ENCODE data around the gene EVI5. TPM values are rescaled to one million over a fixed set of nuclear protein-coding genes. Genes with fewer than 3 reads are reported as not detected.

Gene EVI5
- total RNA-seq, 2 donors from 2014 or later: 45.9 to 48.6 TPM

- DNase-seq (ENCODE audit: low spot score) (no peak), ATAC-seq (ENCODE audit: insufficient number of reproducible peaks, low FRiP score, low read depth) (no peak)
- H3K27ac ChIP-seq: no peak overlapping the region
- no peaks in the 10 kb centered on the region for H3K9me3 ChIP-seq
- H3K36me3 ChIP-seq: no peaks in the 10 kb centered on the region
- peaks cover 3 to 7% of the 10 kb centered on the region in 2 donors for H3K4me1 ChIP-seq (ENCODE audit: control insufficient read depth in 1 of 2, low read depth in 2 of 2)
- TF ChIP-seq, protein P1, sequence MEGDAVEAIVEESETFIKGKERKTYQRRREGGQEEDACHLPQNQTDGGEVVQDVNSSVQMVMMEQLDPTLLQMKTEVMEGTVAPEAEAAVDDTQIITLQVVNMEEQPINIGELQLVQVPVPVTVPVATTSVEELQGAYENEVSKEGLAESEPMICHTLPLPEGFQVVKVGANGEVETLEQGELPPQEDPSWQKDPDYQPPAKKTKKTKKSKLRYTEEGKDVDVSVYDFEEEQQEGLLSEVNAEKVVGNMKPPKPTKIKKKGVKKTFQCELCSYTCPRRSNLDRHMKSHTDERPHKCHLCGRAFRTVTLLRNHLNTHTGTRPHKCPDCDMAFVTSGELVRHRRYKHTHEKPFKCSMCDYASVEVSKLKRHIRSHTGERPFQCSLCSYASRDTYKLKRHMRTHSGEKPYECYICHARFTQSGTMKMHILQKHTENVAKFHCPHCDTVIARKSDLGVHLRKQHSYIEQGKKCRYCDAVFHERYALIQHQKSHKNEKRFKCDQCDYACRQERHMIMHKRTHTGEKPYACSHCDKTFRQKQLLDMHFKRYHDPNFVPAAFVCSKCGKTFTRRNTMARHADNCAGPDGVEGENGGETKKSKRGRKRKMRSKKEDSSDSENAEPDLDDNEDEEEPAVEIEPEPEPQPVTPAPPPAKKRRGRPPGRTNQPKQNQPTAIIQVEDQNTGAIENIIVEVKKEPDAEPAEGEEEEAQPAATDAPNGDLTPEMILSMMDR (IDR thresholded peaks at IDR 0.05): no peak
- H3K4me3 ChIP-seq: no peak overlapping the region
- no peaks in the 10 kb centered on the region for H3K27me3 ChIP-seq (replicated peaks; ENCODE audit: insufficient read depth)
These were observed 209.8 kb downstream of the EVI5 start for GRCh38 chr1:92575123-92575522.

- H3K9me3 ChIP-seq: no peaks in the 10 kb centered on the region
- ATAC-seq (ENCODE audit: insufficient number of reproducible peaks, low FRiP score, low read depth) (no peak), DNase-seq (ENCODE audit: low spot score) (no peak)
- TF ChIP-seq, protein P1 (IDR thresholded peaks at IDR 0.05): no peak
- no peaks in the 10 kb centered on the region for H3K27me3 ChIP-seq (replicated peaks; ENCODE audit: insufficient read depth)
- H3K4me1 ChIP-seq (ENCODE audit: control insufficient read depth in 1 of 2, low read depth in 2 of 2): peaks cover 3 to 7% of the 10 kb centered on the region in 2 donors
- no peak overlapping the region for H3K4me3 ChIP-seq
- H3K36me3 ChIP-seq: no peaks in the 10 kb centered on the region
- H3K27ac ChIP-seq: no peak overlapping the region
These were observed 212.4 kb downstream of the EVI5 start for GRCh38 chr1:92572520-92572919.

DNA sequence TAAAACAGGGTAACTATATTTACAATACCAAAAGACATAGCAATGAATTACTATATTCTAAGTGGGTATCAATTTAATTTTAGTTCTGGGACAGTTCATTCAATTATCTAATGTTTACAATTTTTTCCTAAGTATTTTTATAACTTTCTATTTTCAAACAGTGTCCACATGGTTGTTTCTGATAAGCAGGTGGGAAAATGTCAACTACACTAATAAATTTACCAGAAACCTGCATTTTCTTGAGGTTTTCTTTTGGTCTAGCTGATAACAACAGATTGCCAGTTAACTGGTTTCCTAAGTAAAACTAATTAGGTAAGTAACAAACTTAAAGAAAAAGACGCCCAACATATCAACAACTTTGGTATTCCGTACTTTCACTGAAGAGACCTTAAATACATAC lies 213.3 kb downstream of the EVI5 start:
- no peaks in the 10 kb centered on the region for H3K9me3 ChIP-seq
- H3K4me3 ChIP-seq: no peak overlapping the region
- TF ChIP-seq, protein P1 (IDR thresholded peaks at IDR 0.05): no peak
- no peaks in the 10 kb centered on the region for H3K27me3 ChIP-seq (replicated peaks; ENCODE audit: insufficient read depth)
- H3K4me1 ChIP-seq (ENCODE audit: control insufficient read depth in 1 of 2, low read depth in 2 of 2): peaks cover 0 to 3% of the 10 kb centered on the region in 2 donors
- H3K27ac ChIP-seq: no peak overlapping the region
- DNase-seq (ENCODE audit: low spot score): no peak
- ATAC-seq (ENCODE audit: insufficient number of reproducible peaks, low FRiP score, low read depth): no peak
- no peaks in the 10 kb centered on the region for H3K36me3 ChIP-seq

DNA sequence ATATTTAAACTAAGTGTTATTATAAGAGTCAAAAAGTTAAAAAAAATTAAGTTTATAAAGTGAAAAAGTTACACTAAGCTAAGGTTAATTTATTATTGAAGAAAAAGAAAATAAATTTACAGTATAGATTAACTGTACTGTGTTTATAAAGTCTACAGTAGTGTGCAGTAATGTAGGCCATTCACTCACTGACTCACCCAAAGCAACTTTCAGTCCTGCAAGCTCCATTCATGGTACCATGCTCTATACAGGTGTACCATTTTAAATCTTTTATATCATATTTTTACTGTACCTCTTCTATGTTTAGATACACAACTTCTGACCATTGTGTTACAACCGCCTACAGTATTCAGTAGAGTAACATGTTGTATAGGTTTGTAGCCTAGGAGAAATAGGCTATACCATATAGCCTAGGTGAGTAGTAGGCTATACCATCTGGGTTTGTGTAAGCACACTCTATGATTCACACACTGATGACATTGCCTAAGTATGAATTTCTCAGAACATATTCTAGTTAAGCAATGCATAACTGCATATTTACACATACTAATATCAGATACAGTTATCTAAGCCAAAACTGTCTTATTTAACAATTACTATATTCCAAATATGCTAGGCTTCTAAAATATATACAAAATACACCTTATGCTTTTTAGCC lies 217.6 kb downstream of the EVI5 start:
- no peak overlapping the region for H3K4me3 ChIP-seq
- TF ChIP-seq, protein P1 (IDR thresholded peaks at IDR 0.05): no peak
- no peaks in the 10 kb centered on the region for H3K36me3 ChIP-seq
- ATAC-seq (ENCODE audit: insufficient number of reproducible peaks, low FRiP score, low read depth) (no peak), DNase-seq (ENCODE audit: low spot score) (no peak)
- H3K4me1 ChIP-seq (ENCODE audit: control insufficient read depth in 1 of 2, low read depth in 2 of 2): no peaks in the 10 kb centered on the region
- H3K9me3 ChIP-seq: no peaks in the 10 kb centered on the region
- H3K27me3 ChIP-seq (replicated peaks; ENCODE audit: insufficient read depth): no peaks in the 10 kb centered on the region
- H3K27ac ChIP-seq: no peak overlapping the region

GRCh38 chr1:92563457-92564216 lies 221.3 kb downstream of the EVI5 start:
- no peaks in the 10 kb centered on the region for H3K4me1 ChIP-seq (ENCODE audit: control insufficient read depth in 1 of 2, low read depth in 2 of 2)
- ATAC-seq (ENCODE audit: insufficient number of reproducible peaks, low FRiP score, low read depth) (no peak), DNase-seq (ENCODE audit: low spot score) (no peak)
- no peaks in the 10 kb centered on the region for H3K27me3 ChIP-seq (replicated peaks; ENCODE audit: insufficient read depth)
- no peak overlapping the region for H3K27ac ChIP-seq
- H3K36me3 ChIP-seq: no peaks in the 10 kb centered on the region
- no peak overlapping the region for H3K4me3 ChIP-seq
- no peaks in the 10 kb centered on the region for H3K9me3 ChIP-seq
- TF ChIP-seq, protein P1 (IDR thresholded peaks at IDR 0.05): no peak
